IMR-90 (cell line): ENCODE measurements around the gene LYRM9. TPM values are rescaled to one million over a fixed set of nuclear protein-coding genes. Genes with fewer than 3 reads are reported as not detected.

ENCODE experiments used
- ATAC-seq: fragments of 200-7000 bp; cut with Tn5 transposase; 2 replicates; pipeline ENCODE4 v1.9.1; 2020; ENCODE audit warnings: low read depth, mild to moderate bottlenecking, moderate library complexity
- BruUV-seq: library from RNA; stranded (reverse); fragments of 400-500 nt; replicated peaks from 2 replicates; lab custom pipeline; 2021; lab: Mats Ljungman, UMichigan
- CTCF ChIA-PET: fragments of 300-600 bp; formaldehyde crosslinking; extraction: SDS; loops from one replicate; lab custom pipeline; 2021; ENCODE audit warnings: antibody characterized with exemption; lab: Yijun Ruan, JAX
- POLR2A ChIA-PET: fragments of 300-600 bp; sonication (Branson Sonifier 250); formaldehyde crosslinking; loops from one replicate; lab custom pipeline; 2022; ENCODE audit warnings: antibody characterized with exemption; ENCODE audit not compliant: unreplicated experiment; lab: Charles Lee
- DNase-seq: peaks from one replicate; pipeline ENCODE4 v3.0.0; 2013
- H2AFZ ChIP-seq: replicated peaks from 2 replicates; pipeline ENCODE3; 2013; ENCODE audit warnings: low read length, mild to moderate bottlenecking; ENCODE audit not compliant: poor library complexity
- H2AK5ac ChIP-seq: 2 replicates; pipeline ENCODE4 v1.6.1; 2013; ENCODE audit warnings: low read depth, low read length, inconsistent platforms
- H2AK9ac ChIP-seq: replicated peaks from 2 replicates; pipeline ENCODE3; 2013; ENCODE audit warnings: mild to moderate bottlenecking, low read depth, low read length, moderate library complexity; ENCODE audit not compliant: poor library complexity
- H2BK120ac ChIP-seq: 2 replicates; pipeline ENCODE4 v1.6.1; 2013; ENCODE audit warnings: low read depth, low read length, inconsistent platforms
- H2BK15ac ChIP-seq: 3 replicates; pipeline ENCODE4 v1.6.1; 2013; ENCODE audit warnings: low read depth, low read length, inconsistent platforms
- H2BK20ac ChIP-seq: 2 replicates; pipeline ENCODE4 v1.6.1; 2013; ENCODE audit warnings: low read depth, mild to moderate bottlenecking, inconsistent platforms, low read length, moderate library complexity
- H2BK5ac ChIP-seq: 2 replicates; pipeline ENCODE4 v1.6.1; 2013; ENCODE audit warnings: mild to moderate bottlenecking, low read depth, low read length, inconsistent platforms; ENCODE audit not compliant: poor library complexity, severe bottlenecking
- H3K14ac ChIP-seq: replicated peaks from 2 replicates; pipeline ENCODE4 v1.6.1; 2013; ENCODE audit warnings: low read depth, low read length, inconsistent platforms
- H3K18ac ChIP-seq: 2 replicates; pipeline ENCODE4 v1.6.1; 2013; ENCODE audit warnings: low read depth, low read length, control low read depth
- H3K23ac ChIP-seq: 2 replicates; pipeline ENCODE4 v1.6.1; 2013; ENCODE audit warnings: low read depth, low read length, inconsistent platforms
- H3K27ac ChIP-seq: 2 replicates; pipeline ENCODE4 v1.5.1; 2013; ENCODE audit warnings: mild to moderate bottlenecking, control low read depth, low read length; ENCODE audit not compliant: insufficient read depth
- H3K27me3 ChIP-seq: 2 replicates; pipeline ENCODE4 v1.6.1; 2013; ENCODE audit warnings: low read length; ENCODE audit not compliant: control insufficient read depth, insufficient read depth
- H3K36me3 ChIP-seq: 2 replicates; pipeline ENCODE4 v1.6.1; 2013; ENCODE audit warnings: low read length, mixed read lengths; ENCODE audit not compliant: control insufficient read depth, insufficient read depth
- H3K4ac ChIP-seq: 2 replicates; pipeline ENCODE4 v1.6.1; 2013; ENCODE audit warnings: low read depth, low read length, inconsistent platforms
- H3K4me1 ChIP-seq: 2 replicates; pipeline ENCODE4 v1.6.1; 2013; ENCODE audit warnings: low read length, mixed read lengths; ENCODE audit not compliant: control insufficient read depth, insufficient read depth
- H3K4me2 ChIP-seq: 2 replicates; pipeline ENCODE4 v1.6.1; 2013; ENCODE audit warnings: low read depth, mild to moderate bottlenecking, control low read depth, low read length, moderate library complexity
- H3K4me3 ChIP-seq: 2 replicates; pipeline ENCODE4 v1.5.1; 2013; ENCODE audit warnings: low read depth, mild to moderate bottlenecking, control low read depth, low read length, moderate library complexity; ENCODE audit not compliant: insufficient read depth
- H3K56ac ChIP-seq: 2 replicates; pipeline ENCODE4 v1.6.1; 2013; ENCODE audit warnings: low read length, inconsistent platforms; ENCODE audit not compliant: insufficient read depth; ENCODE audit errors: extremely low read depth
- H3K79me1 ChIP-seq, 2 experiments: 2 replicates each; pipeline ENCODE4 v1.6.1; 2013; ENCODE audit warnings: low read length in 2 of 2, inconsistent platforms in 1 of 2, low read depth in 1 of 2
- H3K9ac ChIP-seq: 2 replicates; pipeline ENCODE4 v1.6.1; 2013; ENCODE audit warnings: low read depth, low read length, control low read depth
- H3K9me1 ChIP-seq: 2 replicates; pipeline ENCODE4 v1.6.1; 2013; ENCODE audit warnings: low read length, inconsistent platforms; ENCODE audit not compliant: insufficient read depth
- H3K9me3 ChIP-seq: 2 replicates; pipeline ENCODE4 v1.6.1; 2013; ENCODE audit warnings: low read length; ENCODE audit not compliant: control insufficient read depth, insufficient read depth
- H4K20me1 ChIP-seq: 2 replicates; pipeline ENCODE4 v1.6.1; 2013; ENCODE audit warnings: low read length, inconsistent platforms; ENCODE audit not compliant: insufficient read depth
- H4K5ac ChIP-seq: 2 replicates; pipeline ENCODE4 v1.6.1; 2013; ENCODE audit warnings: mild to moderate bottlenecking, low read depth, low read length, control low read depth
- H4K8ac ChIP-seq, 2 experiments: 2 replicates each; pipeline ENCODE4 v1.6.1; 2013; ENCODE audit warnings: low read depth in 2 of 2, low read length in 2 of 2, control low read depth in 1 of 2, inconsistent platforms in 1 of 2
- H4K91ac ChIP-seq: 2 replicates; pipeline ENCODE4 v1.6.1; 2013; ENCODE audit warnings: low read depth, low read length, inconsistent platforms; ENCODE audit not compliant: insufficient read depth
- BHLHE40 ChIP-seq: fragments of 150-350 bp; IDR thresholded peaks from 2 replicates; pipeline ENCODE4 v1.6.1; 2016; ENCODE audit warnings: mild to moderate bottlenecking, low read depth, low read length
- CEBPB ChIP-seq: IDR thresholded peaks from 2 replicates; pipeline ENCODE4 v1.6.1; 2012; ENCODE audit warnings: low read depth, low read length, improper control_type of control experiment
- CHD1 ChIP-seq: IDR thresholded peaks from 2 replicates; pipeline ENCODE4 v1.6.1; 2012; ENCODE audit warnings: low read depth, low read length, improper control_type of control experiment
- CTCF ChIP-seq: conservative IDR thresholded peaks from 2 replicates; pipeline ENCODE4 v1.5.1; 2012; ENCODE audit warnings: mild to moderate bottlenecking, low read depth, low read length, improper control_type of control experiment
- ELK1 ChIP-seq: fragments of 150-350 bp; IDR thresholded peaks from 2 replicates; pipeline ENCODE4 v1.6.1; 2016; ENCODE audit warnings: low read depth, mild to moderate bottlenecking, low read length, moderate library complexity, borderline replicate concordance
- FOS ChIP-seq: fragments of 150-350 bp; IDR thresholded peaks from 2 replicates; pipeline ENCODE4 v1.6.1; 2016; ENCODE audit warnings: low read depth, low read length
- MAFK ChIP-seq: IDR thresholded peaks from 2 replicates; pipeline ENCODE4 v1.6.1; 2012; ENCODE audit warnings: low read depth, low read length, improper control_type of control experiment
- MAZ ChIP-seq: IDR thresholded peaks from 2 replicates; pipeline ENCODE4 v1.6.1; 2012; ENCODE audit warnings: low read depth, mild to moderate bottlenecking, low read length, improper control_type of control experiment, moderate library complexity, borderline replicate concordance
- MXI1 ChIP-seq: IDR thresholded peaks from 2 replicates; pipeline ENCODE4 v1.6.1; 2012; ENCODE audit warnings: low read depth, mild to moderate bottlenecking, low read length, moderate library complexity, borderline replicate concordance
- NFE2L2 ChIP-seq: fragments of 150-350 bp; IDR thresholded peaks from 2 replicates; pipeline ENCODE4 v1.6.1; 2016; ENCODE audit warnings: low read depth, mild to moderate bottlenecking, low read length
- POLR2A ChIP-seq: IDR thresholded peaks from 2 replicates; pipeline ENCODE4 v1.6.1; 2012; ENCODE audit warnings: mild to moderate bottlenecking, low read depth, low read length
- RAD21 ChIP-seq: IDR thresholded peaks from 2 replicates; pipeline ENCODE4 v1.6.1; 2012; ENCODE audit warnings: low read length, improper control_type of control experiment
- RCOR1 ChIP-seq: IDR thresholded peaks from 2 replicates; pipeline ENCODE4 v1.6.1; 2012; ENCODE audit warnings: mild to moderate bottlenecking, low read length, improper control_type of control experiment; ENCODE audit not compliant: insufficient replicate concordance
- RFX5 ChIP-seq: IDR thresholded peaks from 2 replicates; pipeline ENCODE4 v1.8.0; 2012; ENCODE audit warnings: low read depth, mild to moderate bottlenecking, low read length, moderate library complexity
- SMC3 ChIP-seq: fragments of 150-350 bp; IDR thresholded peaks from 2 replicates; pipeline ENCODE4 v1.6.1; 2016; ENCODE audit warnings: low read depth, mild to moderate bottlenecking, antibody characterized with exemption, low read length, moderate library complexity
- USF2 ChIP-seq: fragments of 150-350 bp; IDR thresholded peaks from 2 replicates; pipeline ENCODE4 v1.6.1; 2017; ENCODE audit warnings: mild to moderate bottlenecking, antibody characterized with exemption, low read length, low read depth
- WGBS, 2 experiments: methylation state at CpG; one replicate each; pipeline versions ENCODE4 v1.1.5 to v1.1.7; 2013; ENCODE audit warnings: missing lambda C conversion rate in 2 of 2; ENCODE audit not compliant: insufficient read length in 1 of 2; ENCODE audit errors: extremely low coverage in 2 of 2; 5-methylcytosine and 5-hydroxymethylcytosine counted together
- dilution Hi-C: fragments of 300-500 bp; cut with HindIII; formaldehyde crosslinking; loops from one replicate; pipeline ENCODE4 v1.14.3; 2018; ENCODE audit warnings: low sequenced_read_pairs; ENCODE audit not compliant: unreplicated experiment
- in situ Hi-C: fragments of 300-500 bp; cut with MboI; formaldehyde crosslinking; loops from 3 replicates; pipeline ENCODE4 v1.14.3; 2019; ENCODE audit warnings: low sequenced_read_pairs, inconsistent platforms, mixed read lengths
- intact Hi-C: fragments of 100-400 bp; cut with micrococcal nuclease; formaldehyde crosslinking; loops from 2 replicates; pipeline ENCODE4 v1.10.0; 2022
- polyA plus RNA-seq, 3 experiments: library from polyadenylated mRNA; depleted of rRNA; stranded (reverse); fragments of >200 nt; gene quantifications; 2 replicates each; pipeline ENCODE4 v1.2.3, GENCODE V29; 2012; ENCODE audit warnings: low replicate concordance in 1 of 3
- total RNA-seq: library from RNA; depleted of rRNA; stranded (reverse); fragments of >200 nt; gene quantifications from 2 replicates; pipeline ENCODE4 v1.2.3, GENCODE V29; 2012

The LYRM9 gene
- total and polyA plus RNA-seq, 2 of the 4 experiments (the other 2 are of a cell fraction): 3.2 to 4.8 TPM

GRCh38 chr17:27853091-27853490 lies 40.1 kb downstream of the LYRM9 start:
- WGBS, 2 experiments: no CpG with 5 or more reads among the region's 3 CpGs
- H2BK5ac ChIP-seq: no peak overlapping the region
- TF ChIP-seq BHLHE40 (no peak), CTCF (no peak), SMC3 (no peak), NFE2L2 (no peak), USF2 (no peak), RFX5 (no peak), CEBPB (no peak), ELK1 (no peak), MAFK (no peak), MXI1 (no peak), POLR2A (no peak), RCOR1 (no peak), MAZ (no peak), FOS (no peak), RAD21 (no peak), CHD1 (no peak)

More at GRCh38 chr17:27853091-27853490, 40.1 kb downstream of the LYRM9 start:
- Histone ChIP-seq H3K27ac (no peak overlapping the region), H3K4me3 (no peak overlapping the region), H3K4ac (no peak overlapping the region), H4K5ac (no peak overlapping the region), H3K18ac (no peak overlapping the region), H3K23ac (no peak overlapping the region), H3K9ac (no peak overlapping the region), H4K20me1 (no peaks in the 10 kb centered on the region), H3K14ac (no peak overlapping the region), H3K4me1 (no peaks in the 10 kb centered on the region), H2AFZ (no peak overlapping the region), H3K27me3 (peaks cover 15% of the 10 kb centered on the region), H3K79me1 (no peaks in the 10 kb centered on the region), H3K9me3 (no peaks in the 10 kb centered on the region), H2AK5ac (no peak overlapping the region), H2BK20ac (no peak overlapping the region), H2BK120ac (no peak overlapping the region), H3K56ac (no peak overlapping the region), H4K8ac (no peak overlapping the region), H3K36me3 (no peaks in the 10 kb centered on the region), H4K91ac (no peak overlapping the region), H2BK15ac (no peak overlapping the region), H3K4me2 (no peak overlapping the region), H3K9me1 (no peaks in the 10 kb centered on the region), H2AK9ac (no peak overlapping the region)
- dilution Hi-C loops (no loop called here), in situ Hi-C loops (no loop called here), intact Hi-C loops (no loop called here)
- no peak for DNase-seq
- BruUV-seq: no TSS peak
- ChIA-PET CTCF (no interaction called here), POLR2A (no interaction called here)
- no peak for ATAC-seq
